HAP-1 (cell line): ENCODE results near the gene MAS1L.

ENCODE experiments used
- DNase-seq, 2 experiments: peaks; one replicate each; pipeline ENCODE4 v3.0.0-alpha.2; 2016 to 2020; ENCODE audit warnings: low spot score in 2 of 2
- H3K27me3 ChIP-seq: fragments of 250-450 bp; sonication (Bioruptor Pico); 2 replicates; pipeline ENCODE4 v1.5.1; 2020; ENCODE audit warnings: low read depth, mild to moderate bottlenecking, moderate library complexity
- H3K36me3 ChIP-seq: fragments of 250-450 bp; sonication (Bioruptor Pico); replicated peaks from 2 replicates; pipeline ENCODE4 v1.5.1; 2020; ENCODE audit warnings: mild to moderate bottlenecking
- H3K4me1 ChIP-seq: fragments of 250-450 bp; sonication (Bioruptor Pico); 2 replicates; pipeline ENCODE4 v1.5.1; 2020; ENCODE audit warnings: mild to moderate bottlenecking
- H3K4me3 ChIP-seq: fragments of 250-450 bp; sonication (Bioruptor Pico); 2 replicates; pipeline ENCODE4 v1.5.1; 2020; ENCODE audit warnings: mild to moderate bottlenecking, moderate library complexity
- H3K9me3 ChIP-seq: fragments of 250-450 bp; sonication (Bioruptor Pico); 2 replicates; pipeline ENCODE4 v1.5.1; 2020; ENCODE audit warnings: mild to moderate bottlenecking, moderate library complexity
- in situ Hi-C: fragments of 300-500 bp; cut with MboI; formaldehyde crosslinking; loops from 3 replicates; pipeline ENCODE4 v1.14.3; 2020; ENCODE audit warnings: low sequenced_read_pairs, inconsistent platforms, mixed read lengths

MAS1L gene

DNA sequence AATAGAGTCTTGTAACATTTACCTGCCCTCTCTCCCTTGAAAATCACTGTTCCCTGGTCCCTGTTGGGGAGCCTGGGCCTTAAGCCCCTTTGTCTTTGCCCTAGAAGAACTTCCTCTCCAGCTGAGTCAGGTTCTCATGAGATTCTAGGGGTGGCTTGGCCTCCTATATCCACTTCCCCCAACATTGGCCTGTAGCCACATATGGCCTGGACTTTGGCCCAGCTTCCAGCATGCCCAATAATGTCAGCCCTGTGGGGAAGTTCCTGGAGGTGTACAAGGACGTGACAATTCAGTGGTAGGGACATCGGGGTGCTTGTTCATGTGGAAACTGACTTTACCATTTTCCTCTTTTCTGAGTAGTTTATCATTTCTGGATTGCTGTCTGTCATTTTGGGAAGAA, 17.2 kb upstream of the MAS1L start:
- Histone ChIP-seq H3K9me3 (no peaks in the 10 kb centered on the region), H3K27me3 (no peaks in the 10 kb centered on the region), H3K36me3 (no peaks in the 10 kb centered on the region), H3K4me1 (no peaks in the 10 kb centered on the region), H3K4me3 (no peak overlapping the region)
- DNase-seq, result no peak
- in situ Hi-C loops, result no loop called here

DNA sequence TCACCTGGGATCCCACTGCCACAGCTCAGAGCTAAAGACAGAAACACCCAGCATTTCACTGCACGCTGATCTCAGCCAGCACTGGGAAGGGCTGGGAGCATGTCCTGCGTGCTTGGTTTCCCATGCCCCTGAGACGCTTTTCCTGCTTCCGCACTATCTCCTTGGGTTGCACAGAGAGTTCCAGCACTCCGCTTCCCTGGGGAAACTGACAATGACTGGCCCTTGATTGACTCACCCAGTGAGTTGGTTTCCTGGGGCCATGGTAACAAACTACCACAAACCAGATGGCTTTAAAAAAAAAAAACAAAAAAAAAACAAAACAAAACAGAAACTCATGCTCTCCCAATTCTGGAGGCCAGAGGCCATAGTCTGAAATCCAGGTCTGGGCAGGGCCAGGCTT, 14.8 kb upstream of the MAS1L start:
- DNase-seq, result no peak
- peaks cover 4% of the 10 kb centered on the region; the same call in 1 of the 2 replicates for H3K27me3 ChIP-seq
- no peaks in the 10 kb centered on the region for H3K36me3 ChIP-seq
- no peaks in the 10 kb centered on the region; the same call in 1 of the 2 replicates for H3K9me3 ChIP-seq
- in situ Hi-C loops, result no loop called here
- no peak overlapping the region for H3K4me3 ChIP-seq
- H3K4me1 ChIP-seq, result no peaks in the 10 kb centered on the region

DNA sequence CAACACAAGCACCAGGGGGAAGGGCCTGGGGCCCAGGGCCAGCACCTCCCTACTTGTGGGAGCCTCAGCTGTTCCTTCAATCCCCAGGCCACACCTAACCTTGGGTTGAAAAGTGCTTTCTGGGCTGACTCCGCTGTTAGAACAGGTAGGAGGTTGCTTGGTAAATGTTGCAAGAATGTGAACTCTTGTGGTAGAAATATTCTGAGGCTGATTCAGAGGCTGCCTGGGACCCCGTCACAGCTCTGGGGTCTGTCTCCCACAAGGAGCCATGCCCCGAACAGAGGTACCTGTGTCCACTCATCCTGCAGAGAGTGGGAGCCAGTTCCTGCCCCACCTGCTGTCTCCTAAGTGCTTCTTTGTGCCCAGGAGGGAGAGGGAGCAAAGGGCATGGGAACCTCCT, 14.4 kb upstream of the MAS1L start:
- no peak overlapping the region for H3K4me3 ChIP-seq
- H3K36me3 ChIP-seq, result no peaks in the 10 kb centered on the region
- peaks cover 4% of the 10 kb centered on the region; the same call in 1 of the 2 replicates for H3K27me3 ChIP-seq
- no peak for DNase-seq
- in situ Hi-C loops, result no loop called here
- H3K9me3 ChIP-seq, result no peaks in the 10 kb centered on the region; the same call in 1 of the 2 replicates
- no peaks in the 10 kb centered on the region for H3K4me1 ChIP-seq

DNA sequence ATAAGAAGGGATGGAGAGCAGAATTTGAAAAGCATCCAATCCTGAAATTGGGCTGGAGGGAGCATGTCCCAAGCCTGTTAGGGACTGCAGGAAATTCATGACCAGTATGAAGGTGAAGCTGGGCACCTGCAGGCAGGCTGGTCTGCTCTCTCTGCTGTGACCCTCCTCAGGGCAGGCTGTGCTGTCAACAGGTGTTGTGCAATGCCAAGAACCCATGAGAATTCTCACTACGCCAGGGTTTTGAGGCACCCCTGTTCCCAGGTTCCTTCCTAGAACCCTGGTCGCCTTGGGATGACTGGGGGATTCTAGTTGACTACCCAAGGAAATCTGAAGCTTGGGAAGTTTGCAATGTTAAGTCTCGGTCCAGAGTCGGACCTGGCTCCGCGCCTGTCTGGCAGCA, 13.3 kb upstream of the MAS1L start:
- Histone ChIP-seq H3K36me3 (no peaks in the 10 kb centered on the region), H3K9me3 (no peaks in the 10 kb centered on the region; the same call in 1 of the 2 replicates), H3K4me3 (no peak overlapping the region), H3K4me1 (no peaks in the 10 kb centered on the region), H3K27me3 (peaks cover 4% of the 10 kb centered on the region; the same call in 1 of the 2 replicates)
- DNase-seq, result no peak
- in situ Hi-C loops, result no loop called here

- Histone ChIP-seq H3K9me3 (no peaks in the 10 kb centered on the region; the same call in 1 of the 2 replicates), H3K36me3 (no peaks in the 10 kb centered on the region), H3K4me3 (no peak overlapping the region), H3K4me1 (no peaks in the 10 kb centered on the region), H3K27me3 (peaks cover 4% of the 10 kb centered on the region; the same call in 1 of the 2 replicates)
- no peak for DNase-seq
- in situ Hi-C loops, result no loop called here
Measured at GRCh38 chr6:29500594-29500993, 12.8 kb upstream of the MAS1L start.

GRCh38 chr6:29499704-29500103, 11.9 kb upstream of the MAS1L start:
- DNase-seq, result no peak
- H3K4me1 ChIP-seq, result no peaks in the 10 kb centered on the region
- H3K9me3 ChIP-seq, result no peaks in the 10 kb centered on the region; the same call in 1 of the 2 replicates
- H3K27me3 ChIP-seq, result peaks cover 4% of the 10 kb centered on the region; the same call in 1 of the 2 replicates
- H3K4me3 ChIP-seq, result no peak overlapping the region
- H3K36me3 ChIP-seq, result no peaks in the 10 kb centered on the region
- in situ Hi-C loops, result no loop called here

DNA sequence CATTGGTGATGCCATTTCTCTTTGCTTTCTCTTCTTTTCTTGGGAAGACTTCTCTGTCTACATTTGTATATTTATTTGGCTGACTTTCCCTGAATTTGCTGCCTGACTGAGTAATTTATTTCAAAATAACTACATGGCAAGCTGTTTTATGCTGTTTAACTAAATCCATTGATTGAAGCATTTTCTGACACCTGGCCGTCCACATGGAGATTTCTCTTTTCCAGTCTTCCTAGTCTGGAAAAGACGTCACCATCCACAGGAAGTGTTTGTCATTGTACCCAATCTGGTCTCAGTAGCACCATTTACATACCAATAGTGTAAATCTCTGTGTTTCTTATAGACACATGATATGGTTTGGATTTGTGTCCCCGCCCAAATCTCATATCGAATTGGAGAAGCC, 9.2 kb upstream of the MAS1L start:
- Histone ChIP-seq H3K36me3 (no peaks in the 10 kb centered on the region), H3K4me1 (no peaks in the 10 kb centered on the region), H3K4me3 (no peak overlapping the region), H3K9me3 (no peaks in the 10 kb centered on the region; the same call in 1 of the 2 replicates), H3K27me3 (peaks cover 4% of the 10 kb centered on the region; the same call in 1 of the 2 replicates)
- in situ Hi-C loops, result no loop called here
- no peak for DNase-seq

DNA sequence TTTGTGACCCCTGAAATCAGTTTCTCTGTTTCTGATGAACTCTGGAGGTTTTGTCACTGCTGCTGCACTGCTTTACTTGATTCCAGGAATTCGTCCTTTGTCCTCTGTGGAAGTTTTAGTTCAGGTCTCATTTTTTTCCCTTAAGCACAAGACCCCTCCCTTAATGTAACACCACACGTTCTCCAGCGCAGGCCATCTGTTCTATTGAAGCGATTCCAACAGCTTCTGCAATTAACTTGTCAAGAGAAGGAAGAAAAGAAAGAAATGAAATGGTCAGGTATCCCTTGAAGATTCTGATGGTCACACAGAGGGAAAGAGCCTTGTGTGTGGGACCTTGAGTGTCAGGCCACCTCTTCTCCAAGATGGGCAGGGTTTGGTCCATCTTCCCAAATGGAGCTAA, 7.8 kb upstream of the MAS1L start:
- no peaks in the 10 kb centered on the region; the same call in 1 of the 2 replicates for H3K9me3 ChIP-seq
- no peak overlapping the region for H3K4me3 ChIP-seq
- H3K36me3 ChIP-seq, result no peaks in the 10 kb centered on the region
- no peaks in the 10 kb centered on the region for H3K4me1 ChIP-seq
- in situ Hi-C loops, result no loop called here
- no peak for DNase-seq
- peaks cover 4% of the 10 kb centered on the region; the same call in 1 of the 2 replicates for H3K27me3 ChIP-seq

GRCh38 chr6:29494131-29494530, 6.4 kb upstream of the MAS1L start:
- Histone ChIP-seq H3K9me3 (no peaks in the 10 kb centered on the region; the same call in 1 of the 2 replicates), H3K4me3 (no peak overlapping the region), H3K4me1 (no peaks in the 10 kb centered on the region), H3K36me3 (no peaks in the 10 kb centered on the region), H3K27me3 (peaks cover 4% of the 10 kb centered on the region; the same call in 1 of the 2 replicates)
- DNase-seq, result no peak
- in situ Hi-C loops, result no loop called here

GRCh38 chr6:29493261-29493660, 5.5 kb upstream of the MAS1L start:
- H3K4me3 ChIP-seq, result no peak overlapping the region
- DNase-seq, result no peak
- in situ Hi-C loops, result no loop called here
- no peaks in the 10 kb centered on the region for H3K36me3 ChIP-seq
- no peaks in the 10 kb centered on the region for H3K27me3 ChIP-seq
- no peaks in the 10 kb centered on the region for H3K9me3 ChIP-seq
- H3K4me1 ChIP-seq, result no peaks in the 10 kb centered on the region

- Histone ChIP-seq H3K36me3 (no peaks in the 10 kb centered on the region), H3K27me3 (no peaks in the 10 kb centered on the region), H3K4me1 (no peaks in the 10 kb centered on the region), H3K9me3 (no peaks in the 10 kb centered on the region), H3K4me3 (no peak overlapping the region)
- DNase-seq, result no peak
- in situ Hi-C loops, result no loop called here
Measured at GRCh38 chr6:29491574-29491973, 3.8 kb upstream of the MAS1L start.

- no peak overlapping the region for H3K4me3 ChIP-seq
- DNase-seq, result no peak
- no peaks in the 10 kb centered on the region for H3K9me3 ChIP-seq
- no peaks in the 10 kb centered on the region for H3K27me3 ChIP-seq
- H3K4me1 ChIP-seq, result no peaks in the 10 kb centered on the region
- in situ Hi-C loops, result no loop called here
- no peaks in the 10 kb centered on the region for H3K36me3 ChIP-seq
Measured at GRCh38 chr6:29490552-29490951, 2.8 kb upstream of the MAS1L start.

- H3K4me3 ChIP-seq, result no peak overlapping the region
- in situ Hi-C loops, result no loop called here
- no peaks in the 10 kb centered on the region for H3K9me3 ChIP-seq
- H3K4me1 ChIP-seq, result no peaks in the 10 kb centered on the region
- no peaks in the 10 kb centered on the region for H3K27me3 ChIP-seq
- no peak for DNase-seq
- H3K36me3 ChIP-seq, result no peaks in the 10 kb centered on the region
Measured at GRCh38 chr6:29490055-29490454, 2.3 kb upstream of the MAS1L start.

- no peaks in the 10 kb centered on the region for H3K4me1 ChIP-seq
- H3K9me3 ChIP-seq, result no peaks in the 10 kb centered on the region
- no peak overlapping the region for H3K4me3 ChIP-seq
- in situ Hi-C loops, result no loop called here
- DNase-seq, result no peak
- H3K36me3 ChIP-seq, result no peaks in the 10 kb centered on the region
- H3K27me3 ChIP-seq, result no peaks in the 10 kb centered on the region
Measured at GRCh38 chr6:29489286-29489685, 1.5 kb upstream of the MAS1L start.

DNA sequence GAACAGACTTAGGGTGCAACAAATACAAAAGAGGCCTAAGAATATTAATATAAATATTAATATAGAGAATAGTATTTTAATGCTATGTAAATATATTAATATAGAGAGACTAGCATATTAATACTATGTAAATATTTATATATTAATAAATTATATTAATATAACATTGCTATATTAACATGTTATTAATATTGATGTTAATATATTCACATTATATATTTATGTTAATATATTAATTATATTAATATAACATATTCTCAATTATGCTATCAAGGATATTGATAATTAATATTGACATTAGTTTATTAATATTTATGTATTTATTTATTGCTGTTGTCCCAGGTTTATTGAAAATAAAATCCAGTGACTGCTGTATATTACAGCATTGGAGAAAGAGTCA, 1.1 kb upstream of the MAS1L start:
- in situ Hi-C loops, result no loop called here
- Histone ChIP-seq H3K27me3 (no peaks in the 10 kb centered on the region), H3K4me3 (no peak overlapping the region), H3K4me1 (no peaks in the 10 kb centered on the region), H3K9me3 (no peaks in the 10 kb centered on the region), H3K36me3 (no peaks in the 10 kb centered on the region)
- DNase-seq, result no peak
